ENCODE results near the gene CFAP46.

- TF ChIP-seq CTCF (IDR thresholded peaks at IDR 0.05; ENCODE audit: borderline replicate concordance, extremely low read depth, low read length, poor library complexity, severe bottlenecking) = no peak
- TF ChIP-seq EZH2 (IDR thresholded peaks at IDR 0.05; ENCODE audit: borderline replicate concordance, low read depth, low read length, severe bottlenecking) = no peak
These were observed 40.1 kb upstream of the CFAP46 start for GRCh38 chr10:132982301-132982989.
